Stimulated activated CD4-positive, alpha-beta T cell treated with anti-CD3 and anti-CD28 coated beads, Interleukin-15, amount 100 ng/mL, for 1 hour (primary cell): ENCODE results near the gene TXNDC2.
"Not testable (repeated sequence)": the region's sequence is repeated elsewhere in the genome, so short reads cannot be mapped to it uniquely, and the experiment has no call there.

ENCODE experiments used
- DNase-seq, 2 donors: peaks; one replicate each; pipeline ENCODE4 v3.0.0-alpha.2; 2020; ENCODE audit warnings: low read depth in 1 of 2, low spot score in 1 of 2

TXNDC2 gene

GRCh38 chr18:9912285-9912684 is 26.5 kb downstream of the TXNDC2 start:
- DNase-seq = not testable (repeated sequence)

DNA sequence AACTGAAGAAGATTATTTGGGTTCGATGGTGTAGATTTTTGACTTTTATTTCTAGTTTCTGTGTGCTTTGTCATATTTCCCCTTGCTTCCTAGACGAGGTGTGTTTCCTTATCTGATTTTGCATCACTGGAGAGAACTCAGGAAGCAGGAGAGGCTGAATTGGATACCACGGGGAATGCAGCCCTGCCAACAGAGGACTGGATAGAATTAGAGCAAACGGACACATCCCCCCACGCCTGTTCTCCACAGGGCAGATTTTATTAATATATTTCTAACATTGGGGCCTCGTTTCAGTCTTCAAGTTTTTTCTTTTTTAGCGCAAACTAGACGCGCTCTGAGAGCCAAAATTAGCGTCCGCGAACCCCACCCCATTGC is 27.4 kb downstream of the TXNDC2 start:
- no peak for DNase-seq

GRCh38 chr18:9913526-9914333 is 28.0 kb downstream of the TXNDC2 start, which contains the start of gene VAPA:
TSS of gene VAPA (plus strand) at chr18:9914016. CDS start at chr18:9914257, 241 bp downstream.
- peak; percentile 86 to 88 for DNase-seq

GRCh38 chr18:9914334-9914583 is 28.5 kb downstream of the TXNDC2 start:
- no peak for DNase-seq

DNA sequence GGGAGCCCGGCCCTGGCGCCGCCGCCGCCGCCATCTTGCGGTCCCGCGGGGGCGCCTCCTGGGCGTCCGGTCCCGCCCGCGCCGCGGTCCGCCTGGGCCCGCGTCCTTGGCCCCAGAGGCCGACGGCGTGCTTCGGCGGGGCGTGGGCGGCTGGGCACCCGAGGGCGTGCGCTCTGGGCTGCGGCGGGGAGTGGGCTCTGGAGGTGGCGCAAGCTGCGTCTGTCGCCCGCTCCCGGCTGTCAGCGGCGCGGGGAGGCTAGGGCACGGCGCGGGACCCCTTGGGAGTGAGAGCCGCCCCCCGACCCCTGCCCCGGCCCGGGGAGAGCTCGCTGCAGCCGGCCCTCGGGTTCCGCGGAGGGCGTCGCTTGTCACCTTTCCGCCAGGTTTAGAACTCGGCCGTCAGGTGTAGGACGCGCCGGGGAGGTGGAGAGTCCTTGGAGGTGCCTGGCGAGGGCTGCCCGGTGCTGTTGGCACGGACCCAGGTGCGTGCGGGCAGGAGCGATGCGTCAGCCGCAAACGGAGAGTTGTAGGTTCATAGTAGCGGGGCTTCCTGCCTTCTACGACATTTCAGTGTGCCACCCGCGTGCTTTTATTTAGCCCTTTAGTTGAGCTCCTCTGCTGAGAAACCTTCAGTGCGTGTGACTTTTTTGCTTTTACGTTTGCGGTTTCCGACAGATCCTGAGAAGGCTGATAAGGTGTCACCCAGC is 29.0 kb downstream of the TXNDC2 start:
- DNase-seq = peak; percentile 57 to 66

- DNase-seq = no peak
These were observed 29.7 kb downstream of the TXNDC2 start for GRCh38 chr18:9915291-9916076.

DNA sequence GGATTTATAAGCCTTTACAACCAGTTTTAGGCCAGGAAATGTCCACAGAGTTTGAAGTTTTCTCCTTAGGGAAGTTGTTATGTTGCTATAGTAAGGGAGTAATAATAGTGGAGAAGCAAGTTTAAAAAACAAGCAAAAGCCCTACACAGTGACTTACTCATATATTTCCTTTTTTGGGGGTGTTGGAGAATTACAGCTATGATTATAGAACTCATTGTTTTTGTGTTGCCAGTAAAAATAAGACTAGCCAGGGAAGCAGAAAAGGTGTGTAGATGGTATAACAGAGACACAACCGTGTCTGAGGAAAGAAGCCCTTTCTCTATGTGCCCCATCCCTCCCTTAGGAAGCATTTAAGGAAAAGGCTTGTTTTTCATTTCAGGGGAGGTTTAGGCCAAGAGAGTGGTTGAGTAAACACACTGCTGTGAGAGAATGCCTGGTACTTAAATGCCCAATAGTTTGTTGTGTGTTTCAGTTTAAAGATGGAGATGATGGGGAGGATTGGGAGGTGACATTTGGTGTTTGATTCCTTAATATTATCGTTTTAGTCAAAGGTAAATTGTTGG is 30.4 kb downstream of the TXNDC2 start:
- DNase-seq = no peak

DNA sequence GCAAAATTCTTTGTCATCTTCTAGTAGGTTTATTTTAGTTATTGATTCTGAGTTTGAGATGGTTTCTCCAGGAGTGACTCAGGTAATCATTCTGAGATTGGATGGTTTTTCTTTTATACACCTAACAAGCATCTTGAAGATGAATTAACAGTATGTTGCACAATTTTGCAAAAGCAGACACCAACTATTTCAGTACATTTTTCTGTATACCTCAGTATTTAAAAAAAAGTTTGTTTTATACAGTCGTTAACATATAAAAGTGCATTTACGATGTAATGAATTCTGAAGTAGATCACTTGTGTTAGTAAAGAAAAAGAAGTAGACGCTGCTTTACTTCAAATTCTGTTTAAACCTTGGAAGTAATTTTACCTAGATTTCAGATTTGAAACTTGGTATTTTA is 31.0 kb downstream of the TXNDC2 start:
- DNase-seq = no peak

DNA sequence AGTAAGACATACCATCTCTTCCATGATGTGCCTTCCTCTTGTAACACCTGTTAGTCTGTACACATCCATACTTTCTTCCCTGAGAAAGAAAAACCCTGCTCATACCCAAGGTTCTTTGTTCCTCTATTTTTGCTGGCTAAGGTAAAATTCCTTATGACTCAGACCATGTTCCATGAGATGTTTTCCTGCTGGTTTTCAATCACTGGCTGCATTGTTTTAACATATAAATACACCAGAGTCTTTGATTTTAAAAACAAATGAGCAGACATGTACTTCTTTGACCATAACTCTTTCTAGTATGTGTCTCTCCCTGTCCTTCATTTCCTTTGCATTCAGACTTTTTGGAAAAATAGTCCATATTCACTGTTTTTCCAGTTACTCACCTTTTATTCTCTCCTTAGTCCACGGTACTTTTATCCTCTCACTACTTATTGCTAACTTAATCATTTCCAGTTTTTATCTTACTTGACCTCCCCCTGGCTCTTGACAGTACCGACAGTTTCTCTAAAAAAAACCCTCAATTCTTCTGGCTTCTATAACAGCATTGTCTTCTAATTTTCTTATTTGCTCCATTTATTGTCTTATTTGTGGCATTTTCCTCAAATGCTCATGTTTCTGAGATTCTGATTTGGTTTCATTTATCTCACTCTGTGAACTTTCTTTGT is 32.4 kb downstream of the TXNDC2 start:
- no peak for DNase-seq

DNA sequence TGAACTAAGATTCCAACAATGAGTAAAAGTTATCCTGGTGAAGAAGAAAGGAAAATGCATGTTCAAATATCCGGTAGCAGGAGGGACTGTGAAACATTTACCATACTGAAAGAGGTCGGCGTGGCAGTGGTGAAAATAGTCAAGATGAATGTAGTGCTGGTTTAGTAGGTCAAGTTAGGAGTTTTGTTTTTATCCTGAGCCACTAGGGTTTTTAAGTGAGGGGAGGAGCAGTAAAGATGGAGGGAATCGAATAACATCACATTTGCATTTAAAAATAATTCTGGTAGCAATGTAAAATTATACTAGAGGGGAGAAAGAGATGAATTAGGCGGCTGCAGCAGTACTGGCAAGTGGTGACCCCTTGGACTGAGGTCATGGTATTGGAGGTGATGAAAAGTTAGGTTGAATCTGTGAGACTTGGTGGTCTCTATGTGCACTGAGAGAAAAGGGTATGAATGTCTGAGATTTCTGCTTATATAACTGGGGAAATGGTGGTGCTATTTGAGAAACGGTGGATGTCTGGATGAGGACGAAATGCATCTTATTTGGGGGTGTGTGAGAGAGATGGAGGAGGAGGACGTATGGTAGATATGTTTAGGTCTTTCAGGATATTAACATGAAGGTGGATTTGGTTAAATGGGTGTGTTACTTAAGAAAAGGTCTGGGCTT is 33.9 kb downstream of the TXNDC2 start:
- no peak for DNase-seq

GRCh38 chr18:9922592-9923311 is 37.0 kb downstream of the TXNDC2 start:
- DNase-seq = no peak

GRCh38 chr18:9924371-9924943 is 38.7 kb downstream of the TXNDC2 start:
- no peak for DNase-seq

DNA sequence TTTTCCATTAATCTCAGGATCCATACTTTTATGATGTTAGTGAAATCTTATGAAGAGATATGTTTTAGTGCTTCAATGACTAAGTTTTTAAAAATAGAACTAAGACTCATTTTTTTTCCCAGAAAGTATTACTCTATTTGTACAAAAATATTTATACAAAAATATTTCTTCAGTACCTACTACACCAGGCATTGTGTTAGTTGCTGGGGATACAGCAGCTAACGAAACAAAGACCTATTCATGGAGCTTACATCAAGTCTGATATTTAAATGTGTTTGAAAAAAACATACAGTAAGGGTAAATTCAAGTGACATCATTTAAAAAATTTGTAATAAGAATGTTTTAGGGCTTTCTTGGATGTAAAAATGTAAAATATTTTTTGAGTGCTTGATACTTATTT is 39.6 kb downstream of the TXNDC2 start:
- no peak for DNase-seq

DNA sequence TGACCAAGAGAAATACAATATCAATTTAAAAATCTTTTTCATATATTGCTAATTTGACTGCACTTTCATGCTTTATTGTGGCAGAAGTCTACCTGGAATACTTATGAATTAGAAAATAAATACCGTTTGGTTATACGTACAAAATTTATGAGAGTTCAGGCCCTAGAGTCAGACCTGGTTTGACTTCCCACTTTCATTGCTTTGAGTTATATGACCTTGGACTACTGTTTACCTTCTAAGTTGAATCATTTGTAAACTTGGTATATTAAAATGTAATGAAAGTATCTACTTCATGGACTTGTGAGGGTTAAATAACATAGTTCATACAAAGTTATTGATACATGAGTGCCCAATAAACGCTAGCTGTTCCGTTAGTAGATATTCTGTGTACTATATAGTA is 40.0 kb downstream of the TXNDC2 start:
- DNase-seq = no peak

DNA sequence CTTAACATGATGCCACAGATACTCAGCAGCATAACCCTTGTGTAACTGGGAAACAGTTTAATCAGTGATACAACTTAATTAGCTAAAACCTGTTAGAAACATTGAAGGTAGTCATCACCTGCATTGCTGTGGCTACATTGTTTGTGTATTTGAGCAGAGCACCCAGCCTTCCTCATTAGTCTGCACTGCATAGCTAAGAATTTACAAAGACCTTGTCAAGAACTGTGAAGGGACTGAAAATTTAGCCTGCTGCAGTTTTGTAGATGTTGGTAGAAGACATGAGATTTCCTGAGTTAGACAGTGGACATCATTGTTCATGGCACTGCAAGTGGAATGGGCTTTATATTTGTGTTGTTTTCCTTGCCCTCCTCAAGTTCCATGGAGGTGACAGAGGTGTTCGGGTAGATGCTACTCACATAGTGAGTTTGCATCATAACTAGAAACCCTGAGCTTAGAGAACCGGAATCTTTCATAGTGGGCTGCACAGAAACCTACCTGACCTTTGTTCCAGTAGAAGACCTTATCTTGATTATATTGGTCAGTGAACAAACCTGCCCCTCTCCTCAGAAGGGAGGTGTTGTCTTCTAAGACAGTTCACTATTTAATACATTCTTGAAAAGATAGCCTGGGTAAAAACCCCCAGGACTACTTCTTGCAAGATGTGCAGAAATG is 40.6 kb downstream of the TXNDC2 start:
- DNase-seq = no peak

GRCh38 chr18:9926977-9927376 is 41.2 kb downstream of the TXNDC2 start:
- DNase-seq = no peak

- DNase-seq = no peak
These were observed 41.8 kb downstream of the TXNDC2 start for GRCh38 chr18:9927392-9928063.

- no peak for DNase-seq
These were observed 43.0 kb downstream of the TXNDC2 start for GRCh38 chr18:9928646-9929259.
